Osteocyte (in vitro differentiated cells): ENCODE data around the gene SLC35F3. TPM values are rescaled to one million over a fixed set of nuclear protein-coding genes. Genes with fewer than 3 reads are reported as not detected.

Experiments used
- DNase-seq: peaks from one replicate; pipeline ENCODE4 v3.0.0; 2021; ENCODE audit warnings: mixed read lengths; ENCODE audit not compliant: unreplicated experiment; ENCODE audit errors: extremely low spot score
- H3K27ac Mint-ChIP-seq: one replicate; pipeline ENCODE4 v1.8.0; 2021; ENCODE audit warnings: mild to moderate bottlenecking, mixed read lengths; ENCODE audit not compliant: unreplicated experiment
- H3K27me3 Mint-ChIP-seq: one replicate; pipeline ENCODE4 v1.8.0; 2021; ENCODE audit warnings: mixed read lengths; ENCODE audit not compliant: unreplicated experiment
- H3K36me3 Mint-ChIP-seq: one replicate; pipeline ENCODE4 v1.8.0; 2021; ENCODE audit warnings: mixed read lengths; ENCODE audit not compliant: unreplicated experiment
- H3K4me1 Mint-ChIP-seq: one replicate; pipeline ENCODE4 v1.8.0; 2021; ENCODE audit warnings: mixed read lengths; ENCODE audit not compliant: unreplicated experiment
- H3K4me3 Mint-ChIP-seq: one replicate; pipeline ENCODE4 v1.8.0; 2021; ENCODE audit warnings: mild to moderate bottlenecking, moderate library complexity, mixed read lengths; ENCODE audit not compliant: unreplicated experiment
- H3K9me3 Mint-ChIP-seq: one replicate; pipeline ENCODE4 v1.8.0; 2021; ENCODE audit warnings: mixed read lengths; ENCODE audit not compliant: unreplicated experiment
- CTCF ChIP-seq: fragments of 200-600 bp; sonication (generic); IDR thresholded peaks from 2 replicates; pipeline ENCODE4 v1.5.0; 2021; ENCODE audit warnings: antibody characterized with exemption, mild to moderate bottlenecking, moderate library complexity
- total RNA-seq: library from RNA; stranded (reverse); gene quantifications from 2 replicates; pipeline ENCODE4 v1.2.1, GENCODE V29; 2021

The SLC35F3 gene
- total RNA-seq, 1 donor from 2014 or later = not detected

GRCh38 chr1:234261545-234261944 lies 357.1 kb downstream of the SLC35F3 start:
- H3K27me3 Mint-ChIP-seq = peaks cover 3% of the 10 kb centered on the region
- DNase-seq = no peak
- H3K27ac Mint-ChIP-seq = no peak overlapping the region
- H3K4me3 Mint-ChIP-seq = no peak overlapping the region
- TF ChIP-seq CTCF = no peak
- H3K36me3 Mint-ChIP-seq = no peaks in the 10 kb centered on the region
- peaks cover 10% of the 10 kb centered on the region for H3K9me3 Mint-ChIP-seq
- H3K4me1 Mint-ChIP-seq = no peaks in the 10 kb centered on the region

GRCh38 chr1:234262007-234262753 lies 357.7 kb downstream of the SLC35F3 start:
- H3K36me3 Mint-ChIP-seq = no peaks in the 10 kb centered on the region
- H3K4me3 Mint-ChIP-seq = no peak overlapping the region
- peaks cover 2% of the 10 kb centered on the region for H3K27me3 Mint-ChIP-seq
- H3K27ac Mint-ChIP-seq = no peak overlapping the region
- peak; percentile 63 for DNase-seq
- no peak for TF ChIP-seq CTCF
- peaks cover 10% of the 10 kb centered on the region for H3K9me3 Mint-ChIP-seq
- no peaks in the 10 kb centered on the region for H3K4me1 Mint-ChIP-seq

GRCh38 chr1:234262754-234263105 lies 358.3 kb downstream of the SLC35F3 start:
- Mint-ChIP-seq H3K27me3 (no peaks in the 10 kb centered on the region), H3K27ac (no peak overlapping the region), H3K36me3 (no peaks in the 10 kb centered on the region), H3K4me1 (no peaks in the 10 kb centered on the region), H3K9me3 (peaks cover 5% of the 10 kb centered on the region), H3K4me3 (no peak overlapping the region)
- TF ChIP-seq CTCF = no peak
- DNase-seq = no peak

- Mint-ChIP-seq H3K9me3 (no peaks in the 10 kb centered on the region), H3K4me3 (no peak overlapping the region), H3K4me1 (no peaks in the 10 kb centered on the region), H3K36me3 (no peaks in the 10 kb centered on the region), H3K27ac (no peak overlapping the region), H3K27me3 (no peaks in the 10 kb centered on the region)
- TF ChIP-seq CTCF = no peak
- no peak for DNase-seq
Observed at GRCh38 chr1:234264832-234265231, 360.4 kb downstream of the SLC35F3 start.

GRCh38 chr1:234265321-234265720 lies 360.8 kb downstream of the SLC35F3 start:
- no peak for DNase-seq
- Mint-ChIP-seq H3K36me3 (no peaks in the 10 kb centered on the region), H3K9me3 (no peaks in the 10 kb centered on the region), H3K4me3 (no peak overlapping the region), H3K27me3 (no peaks in the 10 kb centered on the region), H3K27ac (no peak overlapping the region), H3K4me1 (no peaks in the 10 kb centered on the region)
- TF ChIP-seq CTCF = no peak
